Activated T-cell treated with anti-CD3 and anti-CD28 coated beads for 24 hours (primary cell): ENCODE measurements around the gene DNAJC12.
"Not testable (repeated sequence)": the region's sequence is repeated elsewhere in the genome, so short reads cannot be mapped to it uniquely, and the experiment has no call there.

Experiments
- DNase-seq: peaks from one replicate; pipeline ENCODE4 v3.0.0-alpha.2; 2020; ENCODE audit warnings: low read depth

DNAJC12 gene

DNA sequence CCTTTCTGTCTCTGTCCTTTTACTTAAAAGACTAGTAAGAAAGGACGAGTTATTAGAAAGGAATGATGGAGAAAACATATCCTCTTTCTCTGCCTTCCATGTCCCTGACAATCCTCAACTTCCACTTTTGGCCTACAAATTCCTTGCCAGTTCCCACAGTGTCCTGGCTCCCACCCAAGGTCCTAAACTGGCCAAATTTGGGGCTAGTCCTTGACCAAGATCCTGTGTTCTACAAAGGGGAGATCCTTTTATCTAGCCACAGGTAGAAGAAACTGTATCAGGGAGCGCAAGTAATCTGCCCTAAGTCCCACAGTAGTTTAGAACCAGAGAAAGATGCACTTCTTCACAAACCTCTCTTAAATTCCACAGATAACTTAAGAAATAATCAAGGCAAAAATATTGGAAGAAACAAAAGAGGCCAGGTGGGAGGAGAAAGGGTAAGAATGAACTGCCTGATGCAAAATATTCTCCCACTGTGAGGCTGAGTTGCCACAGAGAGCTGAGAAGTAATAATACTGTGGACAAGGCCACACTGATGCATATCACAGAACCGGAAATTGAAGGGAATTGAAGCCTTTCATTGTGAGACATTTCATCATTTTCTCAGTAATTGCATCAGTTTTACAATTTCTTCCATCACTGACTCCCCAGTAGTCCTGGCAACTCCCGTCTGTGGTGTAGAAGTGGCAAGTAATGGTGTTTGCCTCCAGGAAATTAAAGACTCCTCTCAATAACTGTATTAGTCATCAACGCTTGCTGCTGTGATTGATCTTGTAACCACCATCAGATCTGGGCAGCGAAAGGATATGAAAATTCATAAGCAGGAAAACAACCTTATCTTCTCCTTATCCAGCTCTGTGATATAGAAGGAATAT is 47.2 kb downstream of the DNAJC12 start:
- DNase-seq: no peak

- DNase-seq: no peak
Measured at GRCh38 chr10:67789769-67790168, 48.2 kb downstream of the DNAJC12 start.

- peak; percentile 65 for DNase-seq
Measured at GRCh38 chr10:67788028-67788886, 49.7 kb downstream of the DNAJC12 start.

GRCh38 chr10:67785098-67785497 is 52.9 kb downstream of the DNAJC12 start:
- no peak for DNase-seq

- DNase-seq: no peak
Measured at GRCh38 chr10:67784474-67784873, 53.5 kb downstream of the DNAJC12 start.

DNA sequence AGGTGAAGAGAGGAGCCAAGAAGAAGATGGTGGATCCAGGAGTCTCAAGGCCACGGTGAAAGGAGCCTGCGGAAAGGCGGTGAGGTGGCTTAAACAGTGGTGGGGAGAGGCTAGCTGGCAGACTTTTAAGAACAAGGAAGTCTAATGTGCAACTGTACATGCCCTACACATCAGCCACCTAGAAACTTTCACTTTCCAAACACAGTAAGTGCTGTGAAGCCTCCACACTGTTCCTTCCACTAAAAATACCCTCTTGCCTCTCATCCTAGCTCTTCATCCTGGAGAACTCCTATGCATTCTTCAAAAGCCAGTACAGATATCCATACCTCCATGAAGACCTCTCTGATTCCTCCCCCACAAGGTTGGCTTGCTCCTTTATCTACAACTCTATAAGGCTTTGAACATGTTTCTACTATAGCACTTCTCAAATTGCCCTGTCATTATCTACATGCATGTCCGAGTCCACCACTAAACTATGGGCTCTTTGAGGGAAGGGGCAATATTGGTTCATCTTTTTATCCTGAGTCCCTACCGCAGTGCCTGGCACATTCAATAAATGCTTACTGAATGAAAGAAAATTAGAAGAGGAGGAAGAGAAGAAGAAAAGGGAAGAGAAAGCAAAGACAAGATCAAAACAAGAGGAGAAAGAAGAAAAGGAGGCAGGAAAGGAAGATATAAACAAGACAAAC is 54.2 kb downstream of the DNAJC12 start:
- DNase-seq: no peak

- no peak for DNase-seq
Measured at GRCh38 chr10:67782530-67782929, 55.5 kb downstream of the DNAJC12 start.

DNA sequence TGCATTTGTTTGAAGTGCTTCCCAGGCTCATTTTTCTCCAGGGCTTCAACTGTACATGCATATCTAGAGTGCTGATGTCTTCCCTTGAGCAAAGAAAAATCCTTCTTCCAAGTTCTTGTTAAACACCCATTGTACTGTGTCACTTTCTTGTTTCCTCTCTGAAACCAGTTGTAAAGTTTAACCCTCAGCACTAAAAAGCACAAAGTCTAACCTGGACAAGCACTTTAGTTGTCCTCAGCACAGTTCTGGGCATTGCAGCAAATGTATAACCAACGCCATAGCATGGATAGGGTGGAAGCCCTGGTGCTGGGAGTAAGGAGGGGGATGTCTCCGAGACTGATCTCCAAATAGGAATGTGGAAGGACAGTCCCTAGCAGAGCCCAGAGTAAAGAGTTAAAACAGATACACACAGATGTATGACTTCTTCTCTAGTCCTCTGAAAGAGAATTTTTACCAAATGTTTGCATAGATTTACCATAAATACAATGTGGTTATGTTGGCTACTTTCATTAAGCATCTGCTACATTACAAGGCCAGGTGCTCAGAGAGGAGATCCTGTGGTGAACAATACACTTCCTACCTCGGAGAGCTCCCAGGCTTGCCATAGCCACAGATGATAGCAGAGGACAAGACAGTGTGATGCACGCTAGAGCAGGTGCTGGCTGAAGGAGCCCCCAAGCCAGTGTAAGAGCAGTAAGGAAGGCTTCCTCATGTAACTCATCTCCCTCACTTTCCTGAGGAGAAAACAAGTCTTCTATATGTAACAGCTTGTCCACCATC is 57.0 kb downstream of the DNAJC12 start:
- DNase-seq: no peak

- not testable (repeated sequence) for DNase-seq
Measured at GRCh38 chr10:67780204-67780621, 57.8 kb downstream of the DNAJC12 start.

DNA sequence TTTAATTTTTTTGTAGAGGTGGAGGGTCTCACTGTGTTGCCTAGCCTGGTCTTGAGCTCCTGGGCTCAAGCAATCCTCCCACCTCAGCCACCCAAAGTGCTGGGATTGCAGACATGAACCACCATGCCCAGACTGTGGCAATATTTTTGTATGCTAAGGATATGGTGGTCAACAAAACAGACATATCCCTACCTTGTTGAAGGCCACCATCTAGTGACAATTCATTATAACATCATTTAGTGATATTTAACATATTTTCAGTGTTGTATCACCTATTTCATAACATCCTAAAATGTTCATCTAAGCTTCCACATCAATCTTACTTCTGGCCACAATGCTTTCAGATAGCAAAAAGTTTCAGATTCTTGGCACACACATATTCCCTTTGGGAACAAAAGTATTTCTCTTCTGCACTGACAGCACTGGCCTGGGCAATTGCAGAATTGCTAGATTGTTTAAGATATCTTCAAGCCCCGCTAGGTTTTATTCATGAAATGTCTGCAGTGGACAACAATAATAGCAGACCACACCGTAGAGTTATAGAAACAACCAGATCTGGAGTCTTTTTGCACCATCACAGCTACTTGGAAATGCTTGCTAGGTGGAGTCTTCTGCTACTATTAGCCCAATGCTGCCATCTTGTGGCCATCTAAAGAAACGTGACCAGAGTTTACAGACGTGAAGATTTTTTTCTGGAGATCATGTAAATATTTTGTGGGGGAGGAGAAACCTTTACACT is 58.4 kb downstream of the DNAJC12 start:
- DNase-seq: peak; percentile 59

- DNase-seq: no peak
Measured at GRCh38 chr10:67776371-67776770, 61.6 kb downstream of the DNAJC12 start.

- DNase-seq: no peak
Measured at GRCh38 chr10:67775279-67775678, 62.7 kb downstream of the DNAJC12 start.

DNA sequence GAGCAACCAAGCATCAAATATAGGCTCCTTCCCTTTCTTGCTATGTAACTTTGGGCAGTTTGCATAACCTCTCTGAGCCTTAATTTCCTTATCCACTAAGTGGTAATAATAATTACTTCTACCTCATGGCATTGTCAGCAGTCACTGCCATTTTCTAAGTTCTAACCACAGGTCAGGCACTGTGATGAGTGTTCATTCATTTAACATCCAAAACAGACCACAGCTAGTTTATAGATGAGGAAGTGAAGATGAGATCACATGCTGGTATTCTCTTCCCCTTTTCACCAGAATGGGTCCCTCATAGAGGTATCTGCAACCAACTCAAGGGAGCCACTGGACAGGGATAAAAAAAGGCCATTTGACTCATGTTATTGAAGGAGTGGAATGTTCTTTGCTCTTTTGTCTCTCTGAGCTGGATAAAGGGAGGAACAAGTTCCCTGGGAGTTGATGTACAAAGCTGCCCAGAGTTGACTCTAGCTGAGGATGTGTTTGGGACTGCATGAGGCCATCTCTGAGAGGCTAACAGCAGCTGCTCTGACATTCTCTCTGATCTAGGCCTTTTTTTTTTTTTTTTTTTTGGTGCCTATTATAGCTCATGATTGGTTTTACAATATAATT is 65.0 kb downstream of the DNAJC12 start:
- DNase-seq: no peak

GRCh38 chr10:67772151-67772550 is 65.8 kb downstream of the DNAJC12 start:
- no peak for DNase-seq

- DNase-seq: no peak
Measured at GRCh38 chr10:67771200-67771599, 66.8 kb downstream of the DNAJC12 start.

GRCh38 chr10:67770537-67770936 is 67.5 kb downstream of the DNAJC12 start:
- no peak for DNase-seq

GRCh38 chr10:67767244-67767643 is 70.7 kb downstream of the DNAJC12 start:
- DNase-seq: no peak

DNA sequence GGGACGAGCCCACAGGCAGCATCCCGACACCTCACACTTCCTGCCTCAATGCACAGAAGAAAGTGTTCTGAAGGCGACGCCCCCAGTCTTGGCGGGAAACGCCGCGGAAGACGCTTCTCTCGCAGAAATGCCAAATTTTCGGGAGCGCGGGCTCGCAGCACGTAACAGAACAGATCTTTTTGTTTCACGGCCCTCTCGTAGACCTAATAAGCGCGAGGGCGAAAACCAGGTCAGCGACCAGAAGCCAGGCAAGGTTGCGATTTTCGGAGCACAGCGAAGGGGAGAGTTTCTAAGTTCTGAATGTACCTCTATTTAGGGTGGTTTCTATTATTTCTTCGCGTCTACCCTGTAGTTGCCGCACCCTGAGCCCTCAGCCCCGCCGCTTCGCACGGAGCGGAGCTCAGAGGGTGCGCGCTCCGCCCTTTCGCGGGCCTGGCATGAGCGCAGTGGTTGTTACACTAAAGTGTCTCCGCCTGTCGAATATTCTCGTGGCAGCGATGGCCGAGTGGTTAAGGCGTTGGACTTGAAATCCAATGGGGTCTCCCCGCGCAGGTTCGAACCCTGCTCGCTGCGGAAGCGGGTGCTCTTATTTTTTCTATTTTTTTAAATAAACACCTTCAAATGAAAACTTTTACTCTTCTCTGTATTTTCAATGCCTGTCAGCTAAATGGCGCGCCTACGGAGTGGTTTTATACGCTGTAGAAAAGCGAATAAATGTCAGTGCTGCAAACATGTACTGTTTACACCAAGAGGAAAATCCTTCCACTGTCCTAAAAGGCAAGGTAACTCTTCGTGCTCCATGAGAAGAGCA is 73.8 kb downstream of the DNAJC12 start:
- DNase-seq: peak; percentile 97

GRCh38 chr10:67763499-67764011 is 74.4 kb downstream of the DNAJC12 start:
- peak; percentile 77 for DNase-seq
